Right lobe of liver (tissue), 4 donors: ENCODE measurements around the gene SPOCK1.

Experiments
- POLR2A ChIP-seq: fragments of 450-650 bp; IDR thresholded peaks from one replicate; pipeline ENCODE4 v1.6.1; 2017; ENCODE audit warnings: antibody characterized with exemption, mild to moderate bottlenecking
- TF ChIP-seq, protein P1 (sequence below), 4 donors: fragments of 200-600 bp in 3 of 4; fragments of 450-650 bp in 1 of 4; IDR thresholded peaks; one replicate each; pipeline versions ENCODE4 v1.5.1 to v1.8.0; 2016 to 2022; ENCODE audit warnings: antibody characterized with exemption in 4 of 4, mild to moderate bottlenecking in 2 of 4
- donor health status: DM: no; HTN: no; CAD: no.
- donor health status: DM: no; HTN: no; CAD: no.
- donor health status: DM: no; HTN: yes; CAD: no.

DNA sequence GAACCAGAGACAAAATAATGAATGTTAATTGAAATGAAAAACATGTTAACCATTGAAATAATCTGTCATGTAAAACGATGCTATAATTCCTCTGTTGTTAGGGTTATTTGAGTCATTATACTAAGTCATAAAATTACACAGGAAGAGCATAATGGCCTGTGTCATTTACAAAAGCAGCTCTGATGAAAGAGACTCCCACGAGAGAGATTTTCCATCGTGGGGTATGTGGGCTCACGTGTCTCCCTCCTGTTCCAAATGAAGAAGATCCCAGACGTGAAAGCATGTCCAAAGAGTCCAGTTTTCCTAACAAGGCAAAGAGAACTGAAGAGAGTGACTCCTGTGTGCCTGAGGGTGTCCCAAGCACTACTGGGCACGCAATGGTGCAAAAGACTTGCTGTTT lies 379.8 kb downstream of the SPOCK1 start:
- TF ChIP-seq, protein P1, sequence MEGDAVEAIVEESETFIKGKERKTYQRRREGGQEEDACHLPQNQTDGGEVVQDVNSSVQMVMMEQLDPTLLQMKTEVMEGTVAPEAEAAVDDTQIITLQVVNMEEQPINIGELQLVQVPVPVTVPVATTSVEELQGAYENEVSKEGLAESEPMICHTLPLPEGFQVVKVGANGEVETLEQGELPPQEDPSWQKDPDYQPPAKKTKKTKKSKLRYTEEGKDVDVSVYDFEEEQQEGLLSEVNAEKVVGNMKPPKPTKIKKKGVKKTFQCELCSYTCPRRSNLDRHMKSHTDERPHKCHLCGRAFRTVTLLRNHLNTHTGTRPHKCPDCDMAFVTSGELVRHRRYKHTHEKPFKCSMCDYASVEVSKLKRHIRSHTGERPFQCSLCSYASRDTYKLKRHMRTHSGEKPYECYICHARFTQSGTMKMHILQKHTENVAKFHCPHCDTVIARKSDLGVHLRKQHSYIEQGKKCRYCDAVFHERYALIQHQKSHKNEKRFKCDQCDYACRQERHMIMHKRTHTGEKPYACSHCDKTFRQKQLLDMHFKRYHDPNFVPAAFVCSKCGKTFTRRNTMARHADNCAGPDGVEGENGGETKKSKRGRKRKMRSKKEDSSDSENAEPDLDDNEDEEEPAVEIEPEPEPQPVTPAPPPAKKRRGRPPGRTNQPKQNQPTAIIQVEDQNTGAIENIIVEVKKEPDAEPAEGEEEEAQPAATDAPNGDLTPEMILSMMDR (IDR thresholded peaks at IDR 0.05): no peak
- TF ChIP-seq POLR2A: no peak
